OCI-LY7 (cell line): ENCODE measurements around the gene PRCC. TPM values are rescaled to one million over a fixed set of nuclear protein-coding genes. Genes with fewer than 3 reads are reported as not detected.
"Not testable (repeated sequence)": the region's sequence is repeated elsewhere in the genome, so short reads cannot be mapped to it uniquely, and the experiment has no call there.

Experiments used
- BruUV-seq: library from RNA; stranded (reverse); fragments of 400-500 nt; replicated peaks from 2 replicates; lab custom pipeline; 2021; lab: Mats Ljungman, UMichigan
- CTCF ChIA-PET: fragments of 300-600 bp; sonication (Branson Sonifier 250); formaldehyde crosslinking; loops from one replicate; lab custom pipeline; 2022; ENCODE audit warnings: antibody characterized with exemption; ENCODE audit not compliant: unreplicated experiment; lab: Charles Lee
- POLR2A ChIA-PET: fragments of 300-600 bp; sonication (Branson Sonifier 250); formaldehyde crosslinking; loops from one replicate; lab custom pipeline; 2022; ENCODE audit warnings: antibody characterized with exemption; lab: Charles Lee
- DNase-seq: peaks from one replicate; pipeline ENCODE4 v3.0.0-alpha.2; 2015; ENCODE audit warnings: low spot score
- H2AFZ ChIP-seq: fragments of 200-600 bp; sonication (generic), shearing (Covaris generic); 2 replicates; pipeline ENCODE4 v1.6.1; 2014; ENCODE audit warnings: mild to moderate bottlenecking, antibody characterized with exemption, low read length, moderate library complexity
- H3K27ac ChIP-seq: fragments of 200-600 bp; sonication (generic); 2 replicates; pipeline ENCODE4 v1.5.1; 2014; ENCODE audit warnings: mixed run types, low read depth, mild to moderate bottlenecking, moderate library complexity, low read length, inconsistent platforms; ENCODE audit not compliant: poor library complexity, severe bottlenecking
- H3K36me3 ChIP-seq: fragments of 200-600 bp; sonication (generic); 2 replicates; pipeline ENCODE4 v1.6.1; 2014; ENCODE audit warnings: mild to moderate bottlenecking, antibody characterized with exemption, low read length, moderate library complexity, mixed read lengths; ENCODE audit not compliant: insufficient read depth
- H3K4me1 ChIP-seq: fragments of 200-600 bp; sonication (generic); 2 replicates; pipeline ENCODE4 v1.5.1; 2014; ENCODE audit warnings: mild to moderate bottlenecking, low read length; ENCODE audit not compliant: insufficient read depth, poor library complexity, severe bottlenecking
- H3K4me2 ChIP-seq: fragments of 200-600 bp; sonication (generic); 2 replicates; pipeline ENCODE4 v1.6.1; 2014; ENCODE audit warnings: mild to moderate bottlenecking, low read length
- H3K4me3 ChIP-seq: fragments of 200-600 bp; sonication (generic); 2 replicates; pipeline ENCODE4 v1.5.1; 2014; ENCODE audit warnings: mild to moderate bottlenecking, low read depth, low read length; ENCODE audit not compliant: poor library complexity, severe bottlenecking
- H3K79me2 ChIP-seq: fragments of 200-600 bp; sonication (generic); 2 replicates; pipeline ENCODE4 v1.6.1; 2016; ENCODE audit warnings: low read depth, mild to moderate bottlenecking, low read length, moderate library complexity, mixed read lengths; ENCODE audit not compliant: insufficient read depth
- H3K9me2 ChIP-seq: fragments of 200-600 bp; sonication (generic); 2 replicates; pipeline ENCODE4 v1.6.1; 2016; ENCODE audit warnings: mild to moderate bottlenecking, low read length, mixed read lengths; ENCODE audit not compliant: insufficient read depth
- H3K9me3 ChIP-seq: fragments of 200-600 bp; sonication (generic); 2 replicates; pipeline ENCODE4 v1.6.1; 2014; ENCODE audit warnings: mild to moderate bottlenecking, mixed run types, low read length, mixed read lengths
- H4K20me1 ChIP-seq: fragments of 200-600 bp; sonication (generic); 2 replicates; pipeline ENCODE4 v1.6.1; 2014; ENCODE audit warnings: mild to moderate bottlenecking, antibody characterized with exemption, low read length, moderate library complexity, mixed read lengths; ENCODE audit not compliant: insufficient read depth
- EZH2phosphoT487 ChIP-seq: fragments of 200-600 bp; sonication (generic); IDR thresholded peaks from 2 replicates; pipeline ENCODE4 v1.6.1; 2018; ENCODE audit warnings: low read depth, borderline replicate concordance, mild to moderate bottlenecking, mixed run types, antibody characterized with exemption, low read length, moderate library complexity, mixed read lengths
- intact Hi-C: fragments of 100-400 bp; cut with micrococcal nuclease; formaldehyde crosslinking; loops from one replicate; pipeline ENCODE4 v1.10.0; 2022; ENCODE audit not compliant: unreplicated experiment
- total RNA-seq, 2 experiments: library from RNA; depleted of rRNA in 1 of 2; stranded (reverse); fragments of >200 nt in 1 of 2; shearing (Covaris generic) in 1 of 2; gene quantifications; 2 replicates each; pipeline ENCODE4 v1.2.3, GENCODE V29; 2014 to 2022
- TF ChIP-seq, protein P1 (sequence below): fragments of 200-600 bp; sonication (generic); conservative IDR thresholded peaks from 2 replicates; pipeline ENCODE4 v1.5.1; 2014; ENCODE audit warnings: mild to moderate bottlenecking, antibody characterized with exemption, low read length, moderate library complexity, mixed read lengths

Gene PRCC
- total RNA-seq, 2 experiments from 2014 or later = 54.0 to 82.9 TPM

DNA sequence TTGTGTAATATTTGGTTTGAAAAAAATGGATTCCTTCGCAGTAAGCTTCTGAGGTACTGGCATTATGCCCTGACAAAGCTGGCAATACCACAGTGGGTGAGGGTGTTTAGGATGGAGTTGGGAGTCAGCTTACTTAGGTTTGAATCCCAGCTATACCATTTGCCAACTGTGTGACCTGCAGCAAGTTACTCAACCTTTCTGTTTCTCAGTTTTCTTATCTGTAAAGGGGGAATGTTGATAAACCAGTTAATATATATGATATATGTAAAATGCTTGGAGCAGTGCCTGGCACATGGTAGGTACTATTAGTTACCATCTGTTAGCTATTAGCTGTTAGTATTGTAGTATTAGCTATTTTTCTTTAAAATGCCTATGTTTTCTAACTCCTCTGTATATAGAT is 11.0 kb upstream of the PRCC start:
- DNase-seq = no peak
- H3K4me2 ChIP-seq = no peak overlapping the region
- no peak overlapping the region for H3K27ac ChIP-seq
- POLR2A ChIA-PET = interaction anchor here (0.5 to 1.2 kb wide), 6 partner anchors 10 to 142 kb away, joined by 3 to 5 read pairs (median 4); partner anchors contain the start of genes ISG20L2, METTL25B and MRPL24
- H3K79me2 ChIP-seq = peaks cover 17% of the 10 kb centered on the region
- BruUV-seq = no TSS peak
- H3K9me3 ChIP-seq = no peaks in the 10 kb centered on the region
- H3K36me3 ChIP-seq = peaks cover 3% of the 10 kb centered on the region; the same call in 1 of the 2 replicates
- CTCF ChIA-PET = interaction anchor here (1.6 kb wide), 1 partner anchor 30 kb away, joined by 3 read pairs; no protein-coding TSS in a partner anchor
- no peak overlapping the region for H3K4me3 ChIP-seq
- no peaks in the 10 kb centered on the region for H3K9me2 ChIP-seq
- TF ChIP-seq EZH2phosphoT487 = no peak
- TF ChIP-seq, protein P1, sequence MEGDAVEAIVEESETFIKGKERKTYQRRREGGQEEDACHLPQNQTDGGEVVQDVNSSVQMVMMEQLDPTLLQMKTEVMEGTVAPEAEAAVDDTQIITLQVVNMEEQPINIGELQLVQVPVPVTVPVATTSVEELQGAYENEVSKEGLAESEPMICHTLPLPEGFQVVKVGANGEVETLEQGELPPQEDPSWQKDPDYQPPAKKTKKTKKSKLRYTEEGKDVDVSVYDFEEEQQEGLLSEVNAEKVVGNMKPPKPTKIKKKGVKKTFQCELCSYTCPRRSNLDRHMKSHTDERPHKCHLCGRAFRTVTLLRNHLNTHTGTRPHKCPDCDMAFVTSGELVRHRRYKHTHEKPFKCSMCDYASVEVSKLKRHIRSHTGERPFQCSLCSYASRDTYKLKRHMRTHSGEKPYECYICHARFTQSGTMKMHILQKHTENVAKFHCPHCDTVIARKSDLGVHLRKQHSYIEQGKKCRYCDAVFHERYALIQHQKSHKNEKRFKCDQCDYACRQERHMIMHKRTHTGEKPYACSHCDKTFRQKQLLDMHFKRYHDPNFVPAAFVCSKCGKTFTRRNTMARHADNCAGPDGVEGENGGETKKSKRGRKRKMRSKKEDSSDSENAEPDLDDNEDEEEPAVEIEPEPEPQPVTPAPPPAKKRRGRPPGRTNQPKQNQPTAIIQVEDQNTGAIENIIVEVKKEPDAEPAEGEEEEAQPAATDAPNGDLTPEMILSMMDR = no peak
- intact Hi-C loops = loop anchor here (10.0 kb wide), 1 partner anchor 252 kb away; the partner anchor contains the start of gene MEF2D
- H4K20me1 ChIP-seq = no peaks in the 10 kb centered on the region
- H2AFZ ChIP-seq = no peak overlapping the region
- peaks cover 20% of the 10 kb centered on the region for H3K4me1 ChIP-seq

DNA sequence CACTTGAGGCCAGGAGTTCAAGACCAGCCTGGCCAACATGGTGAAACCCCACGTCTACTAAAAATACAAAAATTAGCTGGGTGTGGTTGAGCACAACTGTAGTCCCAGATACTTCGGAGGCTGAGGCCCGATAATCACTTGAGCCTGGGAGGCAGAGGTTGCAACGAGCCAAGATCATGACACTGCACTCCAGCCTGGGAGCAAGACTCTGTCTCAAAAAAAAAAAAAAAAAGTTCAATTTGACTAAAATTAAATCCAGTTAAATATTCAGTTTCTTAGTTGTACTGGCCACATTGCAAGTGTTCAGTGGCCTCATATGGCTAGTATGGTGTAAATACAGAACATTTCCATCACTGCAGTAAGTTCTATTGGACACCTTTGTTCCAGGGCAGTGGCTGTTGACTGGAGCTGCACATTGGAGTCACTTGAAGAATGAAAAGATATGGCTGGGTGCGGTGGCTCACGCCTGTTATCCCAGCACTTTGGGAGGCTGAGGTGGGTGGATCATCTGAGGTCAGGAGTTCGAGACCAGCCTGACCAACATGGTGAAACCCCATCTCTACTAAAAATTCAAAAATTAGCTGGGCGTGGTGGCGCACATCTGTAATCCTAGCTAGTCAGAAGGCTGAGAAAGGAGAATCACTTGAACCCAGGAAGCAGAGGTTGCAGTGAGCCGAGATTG is 9.6 kb upstream of the PRCC start:
- H2AFZ ChIP-seq, BruUV-seq, H3K9me3 ChIP-seq, H3K4me2 ChIP-seq, H3K79me2 ChIP-seq, H4K20me1 ChIP-seq, H3K27ac ChIP-seq, H3K36me3 ChIP-seq, H3K9me2 ChIP-seq, H3K4me3 ChIP-seq, DNase-seq, CTCF ChIA-PET, POLR2A ChIA-PET: not testable (repeated sequence)
- intact Hi-C loops = loop anchor here (10.0 kb wide), 1 partner anchor 253 kb away; the partner anchor contains the start of gene MEF2D
- H3K4me1 ChIP-seq = peaks cover 18% of the 10 kb centered on the region

DNA sequence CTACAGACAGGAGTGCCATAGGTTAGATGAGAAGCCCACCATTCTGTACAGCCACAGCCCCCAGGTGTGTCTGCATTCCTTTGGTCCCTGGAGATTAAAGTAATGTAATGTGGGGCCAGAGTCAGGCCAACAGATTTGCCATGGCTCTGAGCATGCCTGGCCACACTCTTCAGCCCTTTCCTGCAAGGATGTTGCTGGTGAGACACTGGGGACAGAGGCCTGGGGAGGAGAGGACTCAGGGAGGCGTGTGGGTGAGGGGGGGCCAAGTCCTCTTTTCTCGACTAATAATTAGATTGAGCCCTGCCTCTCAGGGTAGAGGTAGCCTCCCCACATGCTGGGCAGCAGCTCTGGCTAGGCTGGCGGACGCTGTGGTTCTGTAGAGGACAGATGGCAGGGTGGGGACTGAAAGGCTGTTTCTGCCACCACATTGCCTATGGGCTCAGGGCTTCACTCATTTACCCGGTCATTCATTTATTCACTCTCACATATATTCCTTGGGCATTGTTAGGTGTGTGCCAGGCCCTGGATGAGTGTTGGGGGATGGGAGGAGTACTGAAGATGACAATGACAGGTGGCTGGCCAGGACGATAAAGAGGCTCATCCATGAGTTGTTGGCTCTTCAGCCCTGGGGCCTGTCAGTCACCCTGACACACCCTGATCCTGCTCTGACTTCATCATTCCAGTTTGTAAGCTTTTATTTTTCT is 7.1 kb upstream of the PRCC start:
- H4K20me1 ChIP-seq = no peaks in the 10 kb centered on the region
- intact Hi-C loops = no loop called here

More for the DNA sequence above, 7.1 kb upstream of the PRCC start:
- no peak overlapping the region for H2AFZ ChIP-seq
- no peaks in the 10 kb centered on the region for H3K9me2 ChIP-seq
- H3K4me3 ChIP-seq = no peak overlapping the region
- no peaks in the 10 kb centered on the region for H3K79me2 ChIP-seq
- DNase-seq = no peak
- POLR2A ChIA-PET = interaction anchor here (0.7 to 2.3 kb wide), 2 partner anchors 8 to 12 kb away, joined by 3 to 7 read pairs; no protein-coding TSS in a partner anchor
- H3K27ac ChIP-seq = no peak overlapping the region
- H3K4me1 ChIP-seq = peaks cover 7% of the 10 kb centered on the region
- no peak overlapping the region for H3K4me2 ChIP-seq
- no TSS peak for BruUV-seq
- CTCF ChIA-PET = interaction anchor here (0.6 kb wide), 1 partner anchor 133 kb away, joined by 3 read pairs; no protein-coding TSS in a partner anchor
- H3K36me3 ChIP-seq = no peaks in the 10 kb centered on the region
- H3K9me3 ChIP-seq = no peaks in the 10 kb centered on the region
- TF ChIP-seq EZH2phosphoT487 = no peak
- TF ChIP-seq, protein P1 = no peak
